Measurements from ENCODE around the gene KAZN. TPM values are rescaled to one million over a fixed set of nuclear protein-coding genes. Genes with fewer than 3 reads are reported as not detected.

Gene KAZN
- total RNA-seq, 2 donors from 2014 or later: 3.4 to 12.2 TPM

DNA sequence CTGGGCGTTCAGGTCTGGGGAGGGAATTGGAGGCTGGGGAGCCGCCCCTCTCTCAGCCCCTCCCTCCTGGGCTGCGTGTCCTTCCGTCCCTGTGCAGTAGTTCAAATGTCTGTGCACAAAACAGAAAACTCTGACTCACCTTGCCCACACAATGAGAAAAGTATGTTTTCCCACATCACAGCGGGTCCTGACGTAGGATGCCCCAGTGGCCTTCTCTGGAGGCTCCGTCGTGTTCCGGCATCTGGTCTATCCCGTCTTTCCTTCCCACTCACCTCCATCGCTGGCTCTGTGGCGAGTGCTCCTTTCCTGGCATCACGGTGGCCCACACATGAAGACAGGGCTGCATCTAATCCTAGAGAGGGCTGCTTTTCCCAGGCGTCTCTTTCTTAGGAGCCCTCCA, 224.0 kb downstream of the KAZN start:
- H3K27ac ChIP-seq: no peak overlapping the region
- H3K36me3 ChIP-seq (replicated peaks in 1 of 2; ENCODE audit: insufficient read depth in 1 of 2, low read depth in 2 of 2): no peaks in the 10 kb centered on the region
- 88 to 89% methylated on average over 14 of the region's 14 CpGs for WGBS, 2 donors
- DNase-seq: no peak
- no peak for ATAC-seq
- H3K4me1 ChIP-seq: no peaks in the 10 kb centered on the region
- no peak for TF ChIP-seq POLR2A (IDR thresholded peaks at IDR 0.05)
- TF ChIP-seq, protein P1, sequence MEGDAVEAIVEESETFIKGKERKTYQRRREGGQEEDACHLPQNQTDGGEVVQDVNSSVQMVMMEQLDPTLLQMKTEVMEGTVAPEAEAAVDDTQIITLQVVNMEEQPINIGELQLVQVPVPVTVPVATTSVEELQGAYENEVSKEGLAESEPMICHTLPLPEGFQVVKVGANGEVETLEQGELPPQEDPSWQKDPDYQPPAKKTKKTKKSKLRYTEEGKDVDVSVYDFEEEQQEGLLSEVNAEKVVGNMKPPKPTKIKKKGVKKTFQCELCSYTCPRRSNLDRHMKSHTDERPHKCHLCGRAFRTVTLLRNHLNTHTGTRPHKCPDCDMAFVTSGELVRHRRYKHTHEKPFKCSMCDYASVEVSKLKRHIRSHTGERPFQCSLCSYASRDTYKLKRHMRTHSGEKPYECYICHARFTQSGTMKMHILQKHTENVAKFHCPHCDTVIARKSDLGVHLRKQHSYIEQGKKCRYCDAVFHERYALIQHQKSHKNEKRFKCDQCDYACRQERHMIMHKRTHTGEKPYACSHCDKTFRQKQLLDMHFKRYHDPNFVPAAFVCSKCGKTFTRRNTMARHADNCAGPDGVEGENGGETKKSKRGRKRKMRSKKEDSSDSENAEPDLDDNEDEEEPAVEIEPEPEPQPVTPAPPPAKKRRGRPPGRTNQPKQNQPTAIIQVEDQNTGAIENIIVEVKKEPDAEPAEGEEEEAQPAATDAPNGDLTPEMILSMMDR (IDR thresholded peaks at IDR 0.05): no peak
- intact Hi-C loops (cut with DNase I): no loop called here
- no peaks in the 10 kb centered on the region for H3K9me3 ChIP-seq
- no peak overlapping the region for H3K4me3 ChIP-seq
- no peaks in the 10 kb centered on the region for H3K27me3 ChIP-seq

DNA sequence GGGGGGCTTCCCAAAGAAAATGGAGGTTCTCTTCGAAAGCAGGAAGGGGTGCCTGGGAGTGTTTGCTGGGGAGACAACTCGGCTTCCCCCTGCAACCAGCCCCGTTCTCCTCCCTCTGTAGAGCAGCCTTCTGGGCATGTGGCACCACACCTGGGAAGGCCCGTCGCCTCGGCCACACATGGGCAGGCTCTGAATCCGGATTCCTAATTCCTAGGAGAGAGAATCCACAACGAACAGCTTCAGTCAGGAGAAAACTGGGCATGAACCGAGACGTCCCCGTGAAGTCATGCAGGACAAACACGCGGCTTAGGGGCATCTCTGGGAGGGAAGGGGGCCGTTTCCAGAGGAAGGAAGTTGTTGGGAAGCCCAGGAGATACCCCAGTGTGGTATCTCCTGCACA, 224.5 kb downstream of the KAZN start:
- intact Hi-C loops (cut with DNase I): no loop called here
- H3K4me1 ChIP-seq: no peaks in the 10 kb centered on the region
- no peaks in the 10 kb centered on the region for H3K27me3 ChIP-seq
- DNase-seq (no peak), ATAC-seq (no peak)
- H3K9me3 ChIP-seq: no peaks in the 10 kb centered on the region
- H3K27ac ChIP-seq: no peak overlapping the region
- no peaks in the 10 kb centered on the region for H3K36me3 ChIP-seq (replicated peaks in 1 of 2; ENCODE audit: insufficient read depth in 1 of 2, low read depth in 2 of 2)
- 72 to 85% methylated on average over 13 to 14 of the region's 14 CpGs for WGBS, 2 donors
- no peak for TF ChIP-seq POLR2A (IDR thresholded peaks at IDR 0.05)
- TF ChIP-seq, protein P1 (IDR thresholded peaks at IDR 0.05): no peak
- no peak overlapping the region for H3K4me3 ChIP-seq

DNA sequence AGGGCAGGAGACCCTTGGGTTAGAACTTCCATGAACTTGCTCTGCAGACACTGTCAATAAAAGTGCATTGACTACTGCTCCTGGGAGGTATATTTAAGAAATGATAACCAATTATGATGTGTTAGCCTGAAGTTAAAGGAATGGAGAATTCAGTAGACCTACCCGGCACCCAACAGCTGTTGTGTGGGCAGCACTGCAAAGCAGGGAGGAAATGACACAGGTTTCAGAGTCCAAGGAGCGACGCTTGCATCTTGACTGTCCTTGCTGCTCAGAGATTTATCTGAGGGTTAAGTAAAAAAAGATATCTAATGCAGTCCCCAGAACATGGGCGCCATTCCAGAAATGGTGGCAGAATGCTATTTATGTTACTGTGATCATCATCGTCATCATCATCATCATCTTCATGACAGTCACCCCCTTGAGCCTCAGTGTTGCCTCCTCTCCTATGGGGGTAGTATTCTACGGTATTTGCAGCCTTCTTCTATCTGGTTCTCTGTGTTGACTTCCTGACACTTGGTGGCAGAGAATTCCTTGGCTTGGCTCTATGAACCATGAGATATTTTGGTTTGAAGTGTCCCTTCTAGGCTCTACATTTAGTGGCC, 225.9 kb downstream of the KAZN start:
- no peaks in the 10 kb centered on the region for H3K9me3 ChIP-seq
- ATAC-seq: no peak
- intact Hi-C loops (cut with DNase I): no loop called here
- WGBS, 2 donors: 79 to 80% methylated on average over 6 of the region's 6 CpGs
- DNase-seq: no peak
- no peak overlapping the region for H3K4me3 ChIP-seq
- no peak overlapping the region for H3K27ac ChIP-seq
- TF ChIP-seq, protein P1 (IDR thresholded peaks at IDR 0.05): no peak
- TF ChIP-seq POLR2A (IDR thresholded peaks at IDR 0.05): no peak
- no peaks in the 10 kb centered on the region for H3K36me3 ChIP-seq (replicated peaks in 1 of 2; ENCODE audit: insufficient read depth in 1 of 2, low read depth in 2 of 2)
- H3K4me1 ChIP-seq: no peaks in the 10 kb centered on the region
- H3K27me3 ChIP-seq: no peaks in the 10 kb centered on the region

DNA sequence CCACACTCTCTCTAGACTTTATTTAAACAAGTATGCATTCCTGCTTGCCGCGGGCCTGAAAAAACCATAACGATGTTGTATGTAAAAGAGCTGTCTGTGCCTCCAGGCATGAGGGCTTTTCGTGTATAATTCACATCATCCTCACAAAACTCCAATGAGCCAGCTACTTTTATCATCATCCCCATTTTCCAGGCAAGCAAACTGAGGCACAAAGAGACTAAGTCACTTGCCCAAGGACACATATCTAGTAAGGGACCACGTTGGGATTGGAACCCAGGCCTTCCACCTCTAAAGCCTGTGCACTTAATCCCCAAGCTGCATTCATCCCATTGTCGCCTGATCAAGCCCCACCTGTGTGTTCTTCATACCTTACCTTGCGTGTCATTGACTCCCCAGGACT, 226.9 kb downstream of the KAZN start:
- ATAC-seq: no peak

More for the DNA sequence above, 226.9 kb downstream of the KAZN start:
- no peaks in the 10 kb centered on the region for H3K4me1 ChIP-seq
- no peak overlapping the region for H3K4me3 ChIP-seq
- WGBS, 2 donors: 77 to 80% methylated on average over 7 of the region's 7 CpGs
- intact Hi-C loops (cut with DNase I): no loop called here
- no peaks in the 10 kb centered on the region for H3K27me3 ChIP-seq
- no peak for DNase-seq
- H3K27ac ChIP-seq: no peak overlapping the region
- no peaks in the 10 kb centered on the region for H3K36me3 ChIP-seq (replicated peaks in 1 of 2; ENCODE audit: insufficient read depth in 1 of 2, low read depth in 2 of 2)
- H3K9me3 ChIP-seq: no peaks in the 10 kb centered on the region
- TF ChIP-seq, protein P1 (IDR thresholded peaks at IDR 0.05): no peak
- no peak for TF ChIP-seq POLR2A (IDR thresholded peaks at IDR 0.05)

Measured in body of pancreas (tissue), 4 donors.